Right atrium auricular region (tissue), 2 donors: Measurements from ENCODE around the gene ERBB4. TPM values are rescaled to one million over a fixed set of nuclear protein-coding genes. Genes with fewer than 3 reads are reported as not detected.

ENCODE experiments used
- DNase-seq: peaks from one replicate; pipeline ENCODE4 v3.0.0-alpha.2; 2019; ENCODE audit warnings: low spot score
- H3K27ac ChIP-seq, 2 donors: fragments of 200-600 bp; sonication (generic); 1 replicate in 1 of 2; 2 replicates in 1 of 2; pipeline ENCODE4 v1.5.1; 2016 to 2019
- H3K27me3 ChIP-seq, 2 donors: fragments of 200-600 bp; sonication (generic); one replicate each; pipeline versions ENCODE4 v1.5.1 to v1.6.0; 2017 to 2019
- H3K36me3 ChIP-seq: fragments of 200-600 bp; sonication (generic); one replicate; pipeline ENCODE4 v1.5.1; 2016
- H3K4me1 ChIP-seq, 2 donors: fragments of 200-600 bp; sonication (generic); one replicate each; pipeline versions ENCODE4 v1.5.1 to v1.6.0; 2017 to 2019
- H3K4me3 ChIP-seq, 2 donors: fragments of 200-600 bp; sonication (generic); 1 replicate in 1 of 2; 2 replicates in 1 of 2; pipeline ENCODE4 v1.5.1; 2017 to 2019; ENCODE audit warnings: mild to moderate bottlenecking in 1 of 2, moderate library complexity in 1 of 2
- H3K9me3 ChIP-seq, 2 donors: fragments of 200-600 bp; sonication (generic); one replicate each; pipeline ENCODE4 v1.5.1; 2019
- total RNA-seq, 2 donors: library from RNA; depleted of rRNA; stranded (reverse); fragments of >200 nt; gene quantifications; one replicate each; pipeline ENCODE4 v1.1.0, GENCODE V29; 2016
- TF ChIP-seq, protein P1 (sequence below), 2 donors: fragments of 200-600 bp; sonication (generic); IDR thresholded peaks; one replicate each; pipeline ENCODE4 v1.5.1; 2019; ENCODE audit warnings: antibody characterized with exemption in 2 of 2

Gene ERBB4
- total RNA-seq, 2 donors from 2014 or later, result 12.4 to 22.4 TPM

GRCh38 chr2:212494418-212495020 lies 44.1 kb downstream of the ERBB4 start:
- no peaks in the 10 kb centered on the region for H3K4me1 ChIP-seq
- TF ChIP-seq, protein P1, sequence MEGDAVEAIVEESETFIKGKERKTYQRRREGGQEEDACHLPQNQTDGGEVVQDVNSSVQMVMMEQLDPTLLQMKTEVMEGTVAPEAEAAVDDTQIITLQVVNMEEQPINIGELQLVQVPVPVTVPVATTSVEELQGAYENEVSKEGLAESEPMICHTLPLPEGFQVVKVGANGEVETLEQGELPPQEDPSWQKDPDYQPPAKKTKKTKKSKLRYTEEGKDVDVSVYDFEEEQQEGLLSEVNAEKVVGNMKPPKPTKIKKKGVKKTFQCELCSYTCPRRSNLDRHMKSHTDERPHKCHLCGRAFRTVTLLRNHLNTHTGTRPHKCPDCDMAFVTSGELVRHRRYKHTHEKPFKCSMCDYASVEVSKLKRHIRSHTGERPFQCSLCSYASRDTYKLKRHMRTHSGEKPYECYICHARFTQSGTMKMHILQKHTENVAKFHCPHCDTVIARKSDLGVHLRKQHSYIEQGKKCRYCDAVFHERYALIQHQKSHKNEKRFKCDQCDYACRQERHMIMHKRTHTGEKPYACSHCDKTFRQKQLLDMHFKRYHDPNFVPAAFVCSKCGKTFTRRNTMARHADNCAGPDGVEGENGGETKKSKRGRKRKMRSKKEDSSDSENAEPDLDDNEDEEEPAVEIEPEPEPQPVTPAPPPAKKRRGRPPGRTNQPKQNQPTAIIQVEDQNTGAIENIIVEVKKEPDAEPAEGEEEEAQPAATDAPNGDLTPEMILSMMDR (IDR thresholded peaks at IDR 0.05), result no peak
- no peaks in the 10 kb centered on the region for H3K36me3 ChIP-seq
- H3K27ac ChIP-seq, result no peak overlapping the region
- DNase-seq, result no peak
- no peaks in the 10 kb centered on the region for H3K27me3 ChIP-seq
- no peaks in the 10 kb centered on the region for H3K9me3 ChIP-seq
- no peak overlapping the region for H3K4me3 ChIP-seq

DNA sequence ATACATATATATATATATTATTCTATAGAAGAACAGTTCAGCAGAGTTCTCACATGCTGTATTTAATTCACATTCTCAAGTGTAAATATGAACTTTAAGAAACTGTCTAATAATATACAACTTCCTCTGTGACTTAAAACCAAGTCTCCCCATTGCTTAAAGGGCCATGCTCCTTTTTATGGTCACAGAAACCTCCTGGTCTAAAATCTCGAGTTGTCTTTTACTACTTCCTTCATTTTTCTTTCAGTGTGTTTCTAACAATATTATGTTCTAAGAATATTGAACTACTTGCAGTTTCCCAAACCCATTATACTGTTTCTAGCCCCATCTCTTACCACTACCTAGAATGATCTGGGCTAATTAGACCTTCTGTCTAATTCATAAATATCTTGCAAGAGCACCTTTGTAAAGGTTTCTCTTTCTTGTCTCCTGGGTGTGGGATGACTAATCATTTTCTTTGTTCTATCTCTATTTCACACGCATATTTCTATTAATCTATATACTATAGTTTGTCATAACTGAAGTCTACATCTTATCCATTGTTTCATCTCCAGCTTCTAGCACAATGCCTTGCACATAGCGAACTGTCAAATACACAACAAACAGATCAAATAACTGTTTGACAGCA lies 48.8 kb downstream of the ERBB4 start:
- H3K9me3 ChIP-seq, result no peaks in the 10 kb centered on the region

DNA sequence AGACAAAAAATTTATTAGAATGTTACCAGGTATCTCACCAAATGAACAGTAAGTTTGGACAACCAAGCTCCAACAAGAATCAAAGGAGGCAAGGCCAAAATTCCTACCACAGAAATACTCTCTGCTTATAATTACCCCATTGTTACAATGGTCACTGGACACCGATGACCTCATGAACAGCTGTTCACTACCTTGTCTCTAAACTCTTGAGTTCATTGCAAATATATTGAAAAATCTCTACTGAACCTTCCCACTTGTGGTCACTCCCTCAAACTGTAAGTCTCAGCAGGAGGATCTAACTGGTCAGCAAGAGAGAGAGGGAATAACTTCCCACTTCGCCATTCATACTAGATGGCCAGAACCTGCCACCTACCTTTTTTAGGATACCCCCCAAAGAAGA lies 50.0 kb downstream of the ERBB4 start:
- no peaks in the 10 kb centered on the region for H3K27me3 ChIP-seq
- DNase-seq, result no peak
- H3K9me3 ChIP-seq, result no peaks in the 10 kb centered on the region
- no peak overlapping the region for H3K4me3 ChIP-seq
- TF ChIP-seq, protein P1 (IDR thresholded peaks at IDR 0.05), result no peak
- H3K36me3 ChIP-seq, result no peaks in the 10 kb centered on the region
- H3K4me1 ChIP-seq, result peaks cover 0 to 9% of the 10 kb centered on the region in 2 donors
- no peak overlapping the region for H3K27ac ChIP-seq

More for the DNA sequence above, 48.8 kb downstream of the ERBB4 start:
- DNase-seq, result no peak
- Histone ChIP-seq H3K27ac (no peak overlapping the region), H3K4me3 (no peak overlapping the region), H3K36me3 (no peaks in the 10 kb centered on the region), H3K4me1 (peaks cover 0 to 5% of the 10 kb centered on the region in 2 donors), H3K27me3 (no peaks in the 10 kb centered on the region)
- TF ChIP-seq, protein P1 (IDR thresholded peaks at IDR 0.05), result no peak

GRCh38 chr2:212484563-212485080 lies 54.0 kb downstream of the ERBB4 start:
- Histone ChIP-seq H3K27me3 (no peaks in the 10 kb centered on the region), H3K9me3 (no peaks in the 10 kb centered on the region), H3K4me1 (peaks cover 0 to 9% of the 10 kb centered on the region in 2 donors), H3K27ac (no peak overlapping the region), H3K36me3 (no peaks in the 10 kb centered on the region), H3K4me3 (no peak overlapping the region)
- no peak for DNase-seq
- TF ChIP-seq, protein P1 (IDR thresholded peaks at IDR 0.05), result no peak

DNA sequence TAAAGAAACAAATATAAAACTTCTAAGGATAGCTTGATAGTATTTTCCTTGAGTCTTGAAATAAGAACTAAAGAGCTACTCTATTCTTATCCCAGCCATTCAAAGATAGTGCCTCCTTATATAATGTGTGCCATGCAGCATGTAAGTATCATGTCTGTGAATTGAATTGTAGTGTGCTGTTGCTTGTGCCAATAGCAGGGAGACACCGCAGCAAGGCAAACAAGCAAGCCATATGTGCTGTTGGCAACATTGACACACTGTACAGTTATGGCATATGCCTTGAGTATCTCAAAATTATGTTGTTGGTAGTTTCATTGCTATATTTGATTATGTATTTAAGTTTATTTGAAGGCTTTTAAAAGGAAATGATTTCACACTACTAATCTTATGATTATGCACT lies 58.2 kb downstream of the ERBB4 start:
- no peak for DNase-seq
- Histone ChIP-seq H3K4me1 (peaks cover 0 to 9% of the 10 kb centered on the region in 2 donors), H3K4me3 (no peak overlapping the region), H3K27ac (no peak overlapping the region), H3K9me3 (no peaks in the 10 kb centered on the region), H3K36me3 (no peaks in the 10 kb centered on the region), H3K27me3 (no peaks in the 10 kb centered on the region)
- TF ChIP-seq, protein P1 (IDR thresholded peaks at IDR 0.05), result no peak
